OCI-LY1 (cell line): ENCODE measurements around the gene MPP1.

Experiments used
- CTCF ChIP-seq: fragments of 200-600 bp; sonication (generic), shearing (Covaris generic); IDR thresholded peaks from 2 replicates; pipeline ENCODE4 v1.5.1; 2017; ENCODE audit warnings: mild to moderate bottlenecking, antibody characterized with exemption, low read length, moderate library complexity, mixed read lengths
- EZH2 ChIP-seq: fragments of 200-600 bp; sonication (generic), shearing (Covaris generic); IDR thresholded peaks from 2 replicates; pipeline ENCODE4 v1.8.0; 2017; ENCODE audit warnings: borderline replicate concordance, mixed run types, mild to moderate bottlenecking, antibody characterized with exemption, low read length, moderate library complexity, mixed read lengths

- TF ChIP-seq CTCF (no peak), EZH2 (no peak)
These were observed 28.5 kb downstream of the MPP1 start for GRCh38 chrX:154776753-154777152.
